ENCODE results near the gene KRTAP4-12.
"Not testable (repeated sequence)": the region's sequence is repeated elsewhere in the genome, so short reads cannot be mapped to it uniquely, and the experiment has no call there.

Gene KRTAP4-12

GRCh38 chr17:41123991-41124371 is at the start of gene KRTAP4-12:
Gene KRTAP4-12 (minus strand): TSS chr17:41124182. CDS start chr17:41124122, 60 bp downstream.
- peaks cover 65% of the 10 kb centered on the region for H3K4me1 Mint-ChIP-seq (ENCODE audit: low read depth)
- H3K27ac Mint-ChIP-seq: peak within 1 kb of the TSS; percentile 66
- peak within 1 kb of the TSS; percentile 83 for H3K4me3 Mint-ChIP-seq

DNA sequence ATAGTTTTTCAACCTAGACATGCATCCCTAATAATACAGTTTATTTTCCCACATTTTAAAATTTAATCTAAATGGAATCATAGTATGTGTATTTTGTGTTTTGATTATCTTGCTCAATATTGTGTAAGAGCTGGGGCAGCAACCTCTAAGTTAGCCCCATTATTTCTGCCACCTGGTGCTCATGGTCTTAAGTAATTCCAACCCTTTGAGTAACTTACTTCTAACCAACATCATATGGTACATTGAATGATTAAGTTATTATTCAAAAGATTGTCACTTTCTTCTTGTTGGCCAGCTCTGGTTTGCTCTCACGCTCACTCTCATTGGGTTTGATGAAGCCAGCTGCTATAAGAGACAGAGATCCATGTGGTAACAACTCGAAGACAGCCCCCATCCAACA is 47.9 kb upstream of the KRTAP4-12 start:
- Mint-ChIP-seq H3K27ac (no peak overlapping the region), H3K4me3 (no peak overlapping the region), H3K27me3 (no peaks in the 10 kb centered on the region), H3K9me3 (ENCODE audit: low read depth) (no peaks in the 10 kb centered on the region), H3K36me3 (no peaks in the 10 kb centered on the region), H3K4me1 (ENCODE audit: low read depth) (peaks cover 2% of the 10 kb centered on the region)

More at GRCh38 chr17:41123991-41124371, at the start of gene KRTAP4-12:
- not testable (repeated sequence) for H3K9me3 Mint-ChIP-seq (ENCODE audit: low read depth); H3K36me3 Mint-ChIP-seq; H3K27me3 Mint-ChIP-seq

- Mint-ChIP-seq H3K9me3 (ENCODE audit: low read depth) (no peaks in the 10 kb centered on the region), H3K27ac (no peak within 1 kb of the TSS), H3K36me3 (no peaks in the 10 kb centered on the region), H3K4me3 (no peak within 1 kb of the TSS), H3K4me1 (ENCODE audit: low read depth) (no peaks in the 10 kb centered on the region), H3K27me3 (no peaks in the 10 kb centered on the region)
These were observed 44.1 kb upstream of the KRTAP4-12 start, which contains the start of gene KRTAP4-3 for GRCh38 chr17:41168121-41168520. Gene KRTAP4-3 (minus strand): TSS chr17:41168221. CDS start chr17:41168172, 49 bp downstream.

DNA sequence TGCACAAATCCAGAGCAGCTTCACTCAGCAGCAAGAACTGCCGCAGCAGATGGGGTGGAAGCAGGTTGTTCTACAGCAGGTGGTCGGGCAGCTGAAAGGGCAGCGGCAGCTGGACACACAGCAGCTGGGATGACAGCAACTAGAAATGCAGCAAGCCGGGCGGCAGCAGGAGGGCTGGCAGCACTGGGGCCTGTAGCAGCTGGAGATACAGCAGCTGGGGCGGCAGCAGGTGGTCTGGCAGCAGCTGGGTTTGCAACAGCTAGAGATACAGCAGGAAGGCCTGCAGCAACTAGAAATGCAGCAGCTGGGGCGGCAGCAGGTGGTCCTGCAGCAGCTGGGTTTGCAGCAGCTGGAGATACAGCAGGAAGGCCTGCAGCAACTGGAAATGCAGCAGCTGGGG is 43.6 kb upstream of the KRTAP4-12 start:
- Mint-ChIP-seq H3K27ac (no peak overlapping the region), H3K4me3 (no peak overlapping the region), H3K36me3 (no peaks in the 10 kb centered on the region), H3K4me1 (ENCODE audit: low read depth) (no peaks in the 10 kb centered on the region), H3K27me3 (no peaks in the 10 kb centered on the region), H3K9me3 (ENCODE audit: low read depth) (no peaks in the 10 kb centered on the region)

DNA sequence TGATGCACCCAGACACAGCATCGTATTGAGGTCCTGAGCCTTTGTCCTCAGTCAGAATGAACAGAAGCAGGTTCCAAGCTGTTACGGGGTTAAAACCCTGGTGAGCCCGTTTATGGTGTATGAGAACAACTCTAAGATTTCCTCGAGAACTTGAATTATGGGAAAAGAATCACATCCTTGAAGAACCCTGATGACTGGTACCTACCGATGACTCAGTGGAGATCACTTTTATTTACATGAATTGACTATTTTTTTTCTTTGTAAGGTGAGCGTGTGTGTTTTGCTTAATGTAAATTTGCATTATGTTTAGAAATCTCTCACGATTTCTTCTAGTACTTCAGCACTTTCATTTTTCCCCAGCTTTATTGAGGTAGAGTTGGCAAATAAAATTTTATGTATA is 39.8 kb upstream of the KRTAP4-12 start:
- Mint-ChIP-seq H3K9me3 (ENCODE audit: low read depth) (no peaks in the 10 kb centered on the region), H3K4me1 (ENCODE audit: low read depth) (no peaks in the 10 kb centered on the region), H3K27ac (no peak overlapping the region), H3K27me3 (no peaks in the 10 kb centered on the region), H3K36me3 (no peaks in the 10 kb centered on the region), H3K4me3 (no peak overlapping the region)

DNA sequence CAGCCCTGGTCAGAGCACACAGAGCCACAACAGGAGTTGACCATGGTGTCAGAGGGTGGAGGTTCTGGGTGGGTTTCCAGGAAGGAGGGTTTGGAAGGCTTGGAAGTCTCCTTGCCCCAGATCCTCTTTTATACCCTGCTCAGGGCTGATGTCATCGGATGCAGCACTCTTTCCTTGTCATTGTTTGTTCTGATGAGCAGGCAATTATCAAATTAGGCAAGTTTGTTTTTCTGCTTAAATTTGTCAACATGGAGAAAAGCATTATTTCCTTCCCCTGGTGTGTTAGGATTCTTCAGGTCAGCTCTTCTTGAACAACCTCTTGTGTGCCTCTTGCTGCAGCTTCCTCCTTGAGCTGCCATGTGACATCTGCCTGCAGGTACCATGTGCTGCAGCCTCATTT is 36.7 kb upstream of the KRTAP4-12 start, which contains the start of gene KRTAP4-4:
KRTAP4-4 (minus strand) TSS at position 101 of the 400 bp plus-strand sequence; CDS start at position 44, 57 bp downstream.
- Mint-ChIP-seq H3K9me3 (ENCODE audit: low read depth) (no peaks in the 10 kb centered on the region), H3K36me3 (no peaks in the 10 kb centered on the region), H3K4me3 (no peak within 1 kb of the TSS), H3K27ac (no peak within 1 kb of the TSS), H3K4me1 (ENCODE audit: low read depth) (no peaks in the 10 kb centered on the region), H3K27me3 (peaks cover 4% of the 10 kb centered on the region)

GRCh38 chr17:41160190-41160589 is 36.2 kb upstream of the KRTAP4-12 start:
- not testable (repeated sequence) for H3K36me3 Mint-ChIP-seq; H3K27me3 Mint-ChIP-seq; H3K4me1 Mint-ChIP-seq (ENCODE audit: low read depth); H3K27ac Mint-ChIP-seq; H3K4me3 Mint-ChIP-seq; H3K9me3 Mint-ChIP-seq (ENCODE audit: low read depth)

GRCh38 chr17:41153856-41154255 is 29.9 kb upstream of the KRTAP4-12 start:
- Mint-ChIP-seq H3K4me1 (ENCODE audit: low read depth) (no peaks in the 10 kb centered on the region), H3K27ac (no peak overlapping the region), H3K4me3 (no peak overlapping the region), H3K27me3 (peaks cover 4% of the 10 kb centered on the region), H3K36me3 (no peaks in the 10 kb centered on the region), H3K9me3 (ENCODE audit: low read depth) (no peaks in the 10 kb centered on the region)

- H3K4me3 Mint-ChIP-seq: no peak overlapping the region
- no peaks in the 10 kb centered on the region for H3K9me3 Mint-ChIP-seq (ENCODE audit: low read depth)
- no peaks in the 10 kb centered on the region for H3K4me1 Mint-ChIP-seq (ENCODE audit: low read depth)
- no peaks in the 10 kb centered on the region for H3K36me3 Mint-ChIP-seq
- H3K27me3 Mint-ChIP-seq: no peaks in the 10 kb centered on the region
- no peak overlapping the region for H3K27ac Mint-ChIP-seq
These were observed 27.5 kb upstream of the KRTAP4-12 start for GRCh38 chr17:41151525-41151924.

DNA sequence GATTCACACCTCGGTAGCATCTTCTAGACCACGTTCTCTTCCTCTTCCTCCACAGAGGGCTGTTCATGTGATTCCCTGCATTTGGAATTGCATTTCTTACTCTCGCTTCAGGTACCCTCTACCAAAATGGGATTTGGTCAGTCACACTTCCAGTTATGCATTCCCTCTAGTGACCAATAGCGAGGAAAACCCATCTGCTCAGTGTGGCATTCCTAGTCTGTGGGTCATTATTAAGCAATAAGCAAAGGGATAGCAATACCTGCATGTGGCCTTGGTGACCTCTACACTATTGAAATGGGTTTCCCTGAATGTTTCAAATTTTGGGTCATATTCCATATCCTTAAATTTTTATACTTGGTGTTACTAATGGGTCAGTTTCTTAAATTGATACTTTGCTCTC is 26.0 kb upstream of the KRTAP4-12 start:
- Mint-ChIP-seq H3K27me3 (no peaks in the 10 kb centered on the region), H3K27ac (no peak overlapping the region), H3K36me3 (no peaks in the 10 kb centered on the region), H3K4me1 (ENCODE audit: low read depth) (no peaks in the 10 kb centered on the region), H3K4me3 (no peak overlapping the region), H3K9me3 (ENCODE audit: low read depth) (no peaks in the 10 kb centered on the region)

DNA sequence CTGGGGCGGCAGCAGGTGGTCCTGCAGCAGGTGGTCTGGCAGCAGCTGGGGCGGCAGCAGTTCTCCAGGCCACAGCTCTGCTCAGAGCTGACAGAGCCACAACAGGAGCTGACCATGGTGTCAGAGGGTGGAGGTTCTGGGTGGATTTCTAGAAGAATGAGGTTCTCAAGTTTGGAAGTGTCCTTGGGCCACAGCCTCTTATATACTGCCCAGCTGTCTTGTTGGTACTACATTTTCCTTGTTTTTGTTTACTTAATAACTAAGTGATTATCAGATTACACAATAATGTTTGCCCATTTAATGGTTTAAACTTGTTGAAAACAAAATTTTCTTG is 25.6 kb upstream of the KRTAP4-12 start, which contains the start of gene KRTAP4-5:
KRTAP4-5 (minus strand) TSS at position 174 of the 334 bp plus-strand sequence; CDS start at position 116, 58 bp downstream.
- no peaks in the 10 kb centered on the region for H3K36me3 Mint-ChIP-seq

GRCh38 chr17:41148971-41149651 is 25.1 kb upstream of the KRTAP4-12 start:
- not testable (repeated sequence) for H3K27ac Mint-ChIP-seq; H3K4me3 Mint-ChIP-seq; H3K4me1 Mint-ChIP-seq (ENCODE audit: low read depth); H3K36me3 Mint-ChIP-seq; H3K9me3 Mint-ChIP-seq (ENCODE audit: low read depth); H3K27me3 Mint-ChIP-seq

More for the DNA sequence above, 25.6 kb upstream of the KRTAP4-12 start, which contains the start of gene KRTAP4-5:
- Mint-ChIP-seq H3K27me3 (no peaks in the 10 kb centered on the region), H3K4me3 (no peak within 1 kb of the TSS), H3K27ac (no peak within 1 kb of the TSS), H3K9me3 (ENCODE audit: low read depth) (no peaks in the 10 kb centered on the region), H3K4me1 (ENCODE audit: low read depth) (no peaks in the 10 kb centered on the region)

DNA sequence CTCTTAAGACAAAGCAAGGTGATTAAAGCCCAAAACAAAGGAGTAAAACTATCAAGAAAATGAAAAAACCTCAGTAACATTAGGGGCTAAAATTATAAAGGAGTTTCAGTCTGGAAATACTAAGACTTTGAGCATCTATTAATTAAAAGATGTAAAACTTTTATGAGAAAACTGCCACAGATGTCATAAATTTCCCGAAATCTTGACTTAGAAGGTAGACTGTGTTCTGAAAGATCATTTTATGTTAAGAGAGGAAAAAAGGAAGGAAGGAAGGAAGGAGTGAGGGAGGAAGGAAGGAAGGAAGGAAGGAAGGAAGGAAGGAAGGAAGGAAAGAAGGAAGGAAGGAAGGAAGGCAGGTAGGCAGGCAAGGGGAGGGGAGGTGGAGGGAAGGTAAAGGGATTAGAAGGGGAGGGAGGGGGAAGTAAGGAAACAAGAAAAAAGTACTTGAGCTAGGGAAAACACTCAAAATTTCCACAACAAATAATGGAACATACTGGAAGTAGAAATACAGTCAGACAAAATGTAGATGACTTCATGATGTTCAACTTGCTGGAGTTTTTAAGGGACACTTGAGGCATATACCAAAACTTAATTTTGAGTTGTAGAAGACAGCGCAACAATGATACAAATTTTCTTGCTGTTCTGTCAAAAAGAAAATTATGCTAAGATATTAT is 23.7 kb upstream of the KRTAP4-12 start:
- Mint-ChIP-seq H3K4me1 (ENCODE audit: low read depth) (no peaks in the 10 kb centered on the region), H3K36me3 (peaks cover 7% of the 10 kb centered on the region), H3K27ac (no peak overlapping the region), H3K9me3 (ENCODE audit: low read depth) (peaks cover 10% of the 10 kb centered on the region), H3K4me3 (no peak overlapping the region), H3K27me3 (no peaks in the 10 kb centered on the region)

DNA sequence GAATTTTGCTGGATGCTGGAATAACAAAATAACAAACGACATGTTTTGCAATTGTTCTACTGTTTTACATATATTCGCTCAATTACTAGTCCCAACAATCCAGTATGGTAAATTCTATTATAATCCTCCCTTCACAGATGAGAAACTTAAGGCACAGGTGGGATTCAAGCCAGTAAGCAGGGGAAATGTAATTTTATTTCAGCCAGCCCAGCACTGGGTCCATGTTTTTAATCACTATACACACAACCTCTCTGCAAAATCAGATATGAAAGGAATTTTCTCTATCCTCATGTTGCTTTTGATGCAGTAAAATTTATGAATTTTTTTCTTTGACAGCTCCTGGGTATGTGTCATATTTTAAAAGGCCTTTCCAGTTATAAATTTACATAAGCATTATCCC is 21.3 kb upstream of the KRTAP4-12 start:
- H3K27ac Mint-ChIP-seq: no peak overlapping the region
- no peaks in the 10 kb centered on the region for H3K27me3 Mint-ChIP-seq
- H3K4me1 Mint-ChIP-seq (ENCODE audit: low read depth): no peaks in the 10 kb centered on the region
- peaks cover 16% of the 10 kb centered on the region for H3K36me3 Mint-ChIP-seq
- H3K4me3 Mint-ChIP-seq: no peak overlapping the region
- H3K9me3 Mint-ChIP-seq (ENCODE audit: low read depth): peaks cover 21% of the 10 kb centered on the region

DNA sequence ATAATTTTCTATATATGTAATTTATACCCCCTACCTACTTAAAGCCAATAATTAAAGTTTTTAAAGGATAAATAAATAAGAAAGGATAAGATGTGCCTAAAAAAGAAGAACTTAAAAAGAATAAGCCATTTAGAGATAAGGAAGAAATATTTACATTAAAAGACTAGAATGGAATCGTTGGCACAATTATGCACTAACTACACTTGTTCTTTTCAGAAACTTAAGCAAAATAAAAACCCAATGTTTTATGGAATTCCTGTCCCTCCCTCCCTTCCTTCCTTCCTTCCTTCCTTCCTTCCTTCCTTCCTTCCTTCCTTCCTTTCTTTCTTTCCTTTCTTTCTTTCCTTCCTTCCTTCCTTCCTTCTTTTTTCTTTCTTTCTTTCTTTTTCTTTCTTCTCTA is 20.9 kb upstream of the KRTAP4-12 start:
- H3K27me3 Mint-ChIP-seq: no peaks in the 10 kb centered on the region
- H3K4me3 Mint-ChIP-seq: no peak overlapping the region
- H3K36me3 Mint-ChIP-seq: peaks cover 16% of the 10 kb centered on the region
- H3K4me1 Mint-ChIP-seq (ENCODE audit: low read depth): no peaks in the 10 kb centered on the region
- H3K9me3 Mint-ChIP-seq (ENCODE audit: low read depth): peaks cover 21% of the 10 kb centered on the region
- H3K27ac Mint-ChIP-seq: no peak overlapping the region

Data from activated naive CD8-positive, alpha-beta T cell (primary cell).